Measurements from ENCODE around the gene CXCR4.

CXCR4 gene

DNA sequence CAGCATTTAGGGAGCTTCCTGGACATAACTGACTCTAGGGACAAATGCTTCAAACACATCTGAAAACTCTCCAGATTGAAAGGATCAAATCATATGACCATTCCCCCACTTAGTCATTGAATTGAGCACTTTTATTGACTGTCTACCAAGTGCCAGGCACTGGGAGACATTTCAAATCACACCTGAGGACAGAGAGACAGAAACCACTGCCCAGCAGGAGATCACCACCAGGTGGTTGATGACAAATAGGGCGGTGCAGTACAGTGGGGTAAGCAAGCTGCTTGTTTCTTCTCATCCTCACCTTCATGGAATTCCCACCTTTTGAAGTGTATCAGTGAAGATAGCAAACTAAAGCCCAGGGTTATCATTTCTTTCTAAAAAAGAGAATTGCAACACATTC lies 19.0 kb upstream of the CXCR4 start:
- DNase-seq (ENCODE audit: low read depth) = no peak
- TF ChIP-seq, protein P1, sequence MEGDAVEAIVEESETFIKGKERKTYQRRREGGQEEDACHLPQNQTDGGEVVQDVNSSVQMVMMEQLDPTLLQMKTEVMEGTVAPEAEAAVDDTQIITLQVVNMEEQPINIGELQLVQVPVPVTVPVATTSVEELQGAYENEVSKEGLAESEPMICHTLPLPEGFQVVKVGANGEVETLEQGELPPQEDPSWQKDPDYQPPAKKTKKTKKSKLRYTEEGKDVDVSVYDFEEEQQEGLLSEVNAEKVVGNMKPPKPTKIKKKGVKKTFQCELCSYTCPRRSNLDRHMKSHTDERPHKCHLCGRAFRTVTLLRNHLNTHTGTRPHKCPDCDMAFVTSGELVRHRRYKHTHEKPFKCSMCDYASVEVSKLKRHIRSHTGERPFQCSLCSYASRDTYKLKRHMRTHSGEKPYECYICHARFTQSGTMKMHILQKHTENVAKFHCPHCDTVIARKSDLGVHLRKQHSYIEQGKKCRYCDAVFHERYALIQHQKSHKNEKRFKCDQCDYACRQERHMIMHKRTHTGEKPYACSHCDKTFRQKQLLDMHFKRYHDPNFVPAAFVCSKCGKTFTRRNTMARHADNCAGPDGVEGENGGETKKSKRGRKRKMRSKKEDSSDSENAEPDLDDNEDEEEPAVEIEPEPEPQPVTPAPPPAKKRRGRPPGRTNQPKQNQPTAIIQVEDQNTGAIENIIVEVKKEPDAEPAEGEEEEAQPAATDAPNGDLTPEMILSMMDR (IDR thresholded peaks at IDR 0.05; ENCODE audit: insufficient read depth, low read depth, low read length, missing control alignments) = no peak
- H3K4me3 ChIP-seq (ENCODE audit: low read depth, low read length) = no peak overlapping the region

DNA sequence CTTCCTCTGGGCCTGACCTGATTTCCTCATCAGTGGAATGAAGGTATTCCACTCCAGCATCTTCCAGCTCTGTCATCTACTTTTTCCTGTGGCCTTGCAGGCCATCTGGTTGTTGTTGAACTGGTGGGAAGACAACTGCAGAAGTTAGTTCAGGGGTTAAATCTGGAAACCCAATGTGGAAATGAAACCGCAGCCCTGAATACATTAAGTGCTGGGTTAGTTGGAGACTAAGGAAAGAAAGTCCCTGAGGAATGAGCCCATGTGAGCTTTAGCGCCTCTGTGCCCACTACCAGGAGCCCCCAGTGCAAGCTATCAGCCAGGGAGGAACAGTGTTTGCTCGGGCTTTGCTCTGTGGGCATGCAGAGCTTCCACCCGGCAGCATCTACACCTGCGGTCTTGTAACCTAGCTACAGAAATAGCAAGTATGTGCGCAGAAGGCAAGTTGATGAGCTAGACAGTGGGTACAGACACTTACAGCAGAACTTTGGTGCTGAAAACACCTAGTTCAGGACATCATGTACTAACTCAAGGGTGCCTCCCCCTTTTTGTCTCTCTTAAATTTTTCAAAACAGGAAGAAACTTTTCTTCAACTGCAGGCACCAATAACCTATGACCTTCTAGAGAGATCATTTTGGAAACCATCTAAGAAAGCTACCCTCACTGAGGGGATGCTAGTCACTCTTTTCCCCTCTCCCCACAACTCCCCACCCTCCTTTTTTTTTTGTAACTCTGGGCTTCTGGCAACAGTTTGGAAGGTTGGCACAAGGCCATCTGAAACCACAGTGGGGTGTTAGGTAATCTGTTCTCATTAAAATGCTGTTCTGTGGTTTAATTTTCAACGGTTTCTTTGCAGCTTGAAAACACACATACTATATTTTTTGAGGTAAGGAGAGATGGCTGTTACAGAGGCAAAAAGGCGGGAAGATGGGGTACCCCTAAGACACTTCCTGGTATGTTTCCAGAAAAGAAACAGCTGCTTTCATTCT lies 18.3 kb upstream of the CXCR4 start:
- no peak overlapping the region for H3K4me3 ChIP-seq (ENCODE audit: low read depth, low read length)
- DNase-seq (ENCODE audit: low read depth) = peak; percentile 73

DNA sequence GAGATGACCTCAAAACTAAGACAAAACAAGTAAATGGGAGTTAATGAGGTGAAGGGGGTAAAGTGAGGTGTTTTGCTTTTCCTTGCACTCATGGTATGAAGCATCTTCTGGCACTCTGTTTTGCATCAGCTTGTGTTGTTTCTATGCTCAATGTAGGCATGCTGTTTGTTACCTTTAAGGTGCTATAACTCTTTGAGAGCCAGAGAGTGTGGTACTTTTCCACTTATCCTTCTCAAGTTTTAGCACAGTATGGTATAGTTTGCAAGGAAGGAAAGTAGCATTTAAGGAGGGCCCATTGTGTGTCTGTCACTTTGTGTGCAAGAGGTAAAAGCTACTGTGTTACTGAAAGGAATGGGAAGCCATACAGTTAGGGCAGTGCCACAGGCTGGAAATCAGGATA lies 17.5 kb upstream of the CXCR4 start:
- DNase-seq (ENCODE audit: low read depth) = no peak
- no peak overlapping the region for H3K4me3 ChIP-seq (ENCODE audit: low read depth, low read length)
- TF ChIP-seq, protein P1 (IDR thresholded peaks at IDR 0.05; ENCODE audit: insufficient read depth, low read depth, low read length, missing control alignments) = no peak

More for the DNA sequence above, 18.3 kb upstream of the CXCR4 start:
- TF ChIP-seq, protein P1 (IDR thresholded peaks at IDR 0.05; ENCODE audit: insufficient read depth, low read depth, low read length, missing control alignments) = no peak

DNA sequence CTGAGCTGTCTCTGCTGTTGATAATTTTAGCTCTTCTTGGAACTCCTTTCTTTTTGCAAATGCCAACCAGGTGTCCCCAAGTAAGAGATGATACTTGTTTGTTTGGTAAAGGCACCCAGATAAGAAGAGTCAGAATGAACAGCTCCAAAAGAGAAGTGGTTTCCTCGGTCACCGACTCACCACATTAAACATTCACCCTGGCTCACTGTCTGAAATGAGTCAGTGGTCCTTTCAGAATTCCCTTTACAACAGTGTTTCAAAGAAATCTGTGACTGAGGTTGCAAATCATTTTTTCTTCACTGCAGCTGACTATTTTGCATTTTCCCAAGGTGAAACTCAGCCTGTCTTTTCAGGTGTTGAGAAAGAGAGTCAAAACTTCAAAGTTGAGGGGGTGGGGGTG lies 16.2 kb upstream of the CXCR4 start:
- H3K4me3 ChIP-seq (ENCODE audit: low read depth, low read length) = no peak overlapping the region
- TF ChIP-seq, protein P1 (IDR thresholded peaks at IDR 0.05; ENCODE audit: insufficient read depth, low read depth, low read length, missing control alignments) = no peak
- peak; percentile 66 for DNase-seq (ENCODE audit: low read depth)

DNA sequence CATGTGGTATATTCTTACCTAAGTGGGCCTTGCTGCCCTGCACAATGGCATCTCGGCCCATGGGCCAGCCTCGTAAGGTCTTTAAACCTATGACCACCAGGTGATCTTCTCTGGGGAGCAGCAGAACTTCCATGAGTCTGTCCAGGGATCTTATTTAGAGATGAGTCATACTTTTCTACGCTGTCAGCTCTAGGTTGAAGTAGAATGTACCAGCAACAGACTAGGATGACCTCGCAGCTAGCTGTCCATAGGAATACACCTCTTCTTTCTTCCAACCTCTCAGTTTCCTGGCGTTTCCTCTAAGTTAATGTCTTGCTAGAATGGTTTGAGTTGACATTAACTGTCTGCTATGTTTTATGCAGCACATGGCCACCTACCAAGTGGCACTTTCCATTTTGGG lies 15.6 kb upstream of the CXCR4 start:
- TF ChIP-seq, protein P1 (IDR thresholded peaks at IDR 0.05; ENCODE audit: insufficient read depth, low read depth, low read length, missing control alignments) = no peak
- no peak for DNase-seq (ENCODE audit: low read depth)
- no peak overlapping the region for H3K4me3 ChIP-seq (ENCODE audit: low read depth, low read length)

DNA sequence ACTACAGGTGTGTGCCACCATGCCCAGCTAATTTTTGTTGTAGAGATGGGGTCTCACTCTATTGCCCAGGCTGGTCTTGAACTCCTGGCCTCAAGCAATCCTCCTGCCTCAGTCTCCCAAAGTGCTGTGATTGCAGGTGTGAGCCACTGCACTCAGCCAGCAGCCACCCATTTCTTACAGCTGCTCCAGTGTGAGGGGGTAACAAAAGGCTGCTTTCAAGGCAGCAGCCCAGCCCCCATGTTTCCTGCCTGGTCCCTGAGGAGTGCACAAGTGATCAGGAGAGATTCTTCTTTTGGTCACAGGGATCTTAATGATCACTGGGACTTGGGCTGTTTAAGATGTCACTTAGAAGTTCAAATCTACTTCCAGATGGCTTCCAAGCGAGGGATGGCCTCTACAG lies 15.2 kb upstream of the CXCR4 start:
- TF ChIP-seq, protein P1 (IDR thresholded peaks at IDR 0.05; ENCODE audit: insufficient read depth, low read depth, low read length, missing control alignments) = no peak
- no peak for DNase-seq (ENCODE audit: low read depth)
- H3K4me3 ChIP-seq (ENCODE audit: low read depth, low read length) = no peak overlapping the region
